NCI-H526 treated with DMSO at 0.1 percent for 48 hours (cell line): ENCODE data around the gene CCNQ.

Source experiments
- DNase-seq: peaks from one replicate; lab custom pipeline; 2025; lab: John Stamatoyannopoulos, UW

Gene CCNQ

DNA sequence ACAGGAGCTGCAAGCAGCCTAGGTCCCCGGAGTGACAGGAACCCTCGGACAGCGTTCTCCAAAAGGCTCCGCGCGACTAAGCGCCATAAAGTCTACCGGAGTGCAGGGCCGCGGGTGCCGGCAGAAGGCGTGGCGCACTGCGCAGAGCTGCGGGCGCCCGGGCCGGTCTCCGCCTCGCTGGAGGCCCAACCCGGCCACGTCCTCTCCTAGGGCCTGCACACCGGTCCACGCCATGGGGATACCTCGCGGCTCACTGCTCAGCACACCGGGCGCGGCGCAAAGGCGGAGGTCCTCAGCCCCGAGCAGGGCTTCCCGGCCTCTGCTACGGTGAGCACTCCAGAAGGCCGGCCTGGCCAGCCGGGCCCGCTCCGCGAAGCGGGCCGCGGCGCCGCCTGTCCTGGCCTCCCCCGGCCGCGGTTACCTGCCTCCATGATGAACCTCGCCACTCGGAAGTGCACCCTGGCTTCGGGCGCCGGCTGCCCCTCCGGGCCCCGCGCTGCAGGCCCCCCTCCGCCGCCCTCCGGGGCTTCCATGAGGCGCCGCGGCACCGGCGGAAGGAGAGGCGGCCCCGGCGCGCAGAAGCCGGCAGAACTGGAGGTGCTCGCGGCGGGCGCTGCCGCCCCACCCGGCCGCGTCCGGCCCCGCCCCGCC is at the start of gene CCNQ:
TSS of gene CCNQ (minus strand) at position 599 of the 651 bp plus-strand sequence. CDS start at position 533, 66 bp downstream.
- DNase-seq: no peak

DNA sequence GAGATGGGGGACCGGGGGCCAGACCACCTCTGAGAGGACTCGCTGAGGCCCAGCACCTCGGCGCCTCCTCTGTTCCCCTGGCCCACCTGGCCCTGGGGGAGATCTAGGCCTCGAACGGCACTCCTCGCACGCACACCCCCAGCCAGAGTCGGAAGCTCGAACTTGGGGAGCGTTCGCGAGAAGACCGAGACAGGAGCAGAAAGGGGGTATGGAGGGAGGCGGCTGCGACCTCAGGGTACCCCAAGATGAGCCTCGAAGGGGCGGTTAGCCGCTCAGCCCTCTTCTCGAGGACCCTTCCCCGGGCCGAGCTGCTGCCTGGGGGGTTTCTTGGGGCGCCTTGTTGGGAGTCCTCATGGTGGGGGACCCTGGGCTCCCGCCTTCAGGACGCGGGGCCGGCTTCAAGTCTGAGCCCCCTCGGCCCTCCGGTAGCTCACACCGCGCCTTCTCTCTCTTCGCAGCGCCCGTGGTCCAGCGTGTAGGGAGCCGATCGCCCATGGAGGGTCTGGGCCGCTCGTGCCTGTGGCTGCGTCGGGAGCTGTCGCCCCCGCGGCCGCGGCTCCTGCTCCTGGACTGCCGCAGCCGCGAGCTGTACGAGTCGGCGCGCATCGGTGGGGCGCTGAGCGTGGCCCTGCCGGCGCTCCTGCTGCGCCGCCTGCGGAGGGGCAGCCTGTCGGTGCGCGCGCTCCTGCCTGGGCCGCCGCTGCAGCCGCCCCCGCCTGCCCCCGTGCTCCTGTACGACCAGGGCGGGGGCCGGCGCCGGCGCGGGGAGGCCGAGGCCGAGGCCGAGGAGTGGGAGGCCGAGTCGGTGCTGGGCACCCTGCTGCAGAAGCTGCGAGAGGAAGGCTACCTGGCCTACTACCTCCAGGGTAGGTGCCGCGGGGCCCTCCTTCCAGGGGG is 48.8 kb upstream of the CCNQ start:
- no peak for DNase-seq

DNA sequence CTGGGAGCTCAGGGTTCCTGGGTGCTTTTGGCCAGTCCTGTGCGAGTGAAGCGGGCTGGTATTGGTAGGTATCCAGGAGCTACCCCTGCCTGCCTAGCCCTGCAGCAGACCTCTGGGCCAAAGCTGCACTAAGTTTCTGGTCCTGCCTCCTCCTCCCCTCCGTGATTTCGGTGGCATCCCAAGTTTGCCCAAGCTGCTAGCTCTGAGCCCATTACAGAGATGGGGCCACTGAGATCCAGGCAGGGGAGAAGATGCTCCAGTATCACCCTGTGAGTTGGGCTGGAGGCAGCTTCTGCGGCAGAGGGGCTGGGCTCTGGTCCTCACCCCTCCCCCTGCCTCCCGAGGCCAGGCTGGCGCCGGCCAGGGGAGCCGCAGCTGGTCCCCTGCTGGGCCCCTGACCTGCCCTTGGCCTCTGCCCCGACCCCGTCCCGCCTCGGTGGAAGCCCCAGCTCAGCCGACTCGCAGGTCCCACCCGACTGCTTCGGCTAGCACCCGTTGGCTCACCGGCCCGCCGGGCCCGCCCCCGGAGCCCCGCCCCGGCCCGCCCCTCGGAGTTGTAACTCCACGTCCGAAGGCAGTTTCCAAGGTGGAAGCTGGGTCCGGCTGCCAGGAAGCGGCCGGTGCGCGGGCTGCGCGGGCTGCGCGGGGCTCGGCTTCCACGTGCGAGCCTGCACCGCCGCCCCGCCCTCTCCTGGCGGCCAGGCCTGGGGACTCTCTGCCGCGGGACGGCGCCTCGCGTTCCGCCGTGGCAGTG is 47.9 kb upstream of the CCNQ start, which contains the start of gene DUSP9:
TSS of gene DUSP9 (plus strand) at position 584 of the 754 bp plus-strand sequence. CDS start 751 bp downstream, outside the sequence.
- DNase-seq: no peak

- no peak for DNase-seq
Observed at GRCh38 chrX:153645921-153646488, 47.1 kb upstream of the CCNQ start.

GRCh38 chrX:153645151-153645550 is 46.2 kb upstream of the CCNQ start:
- DNase-seq: no peak

DNA sequence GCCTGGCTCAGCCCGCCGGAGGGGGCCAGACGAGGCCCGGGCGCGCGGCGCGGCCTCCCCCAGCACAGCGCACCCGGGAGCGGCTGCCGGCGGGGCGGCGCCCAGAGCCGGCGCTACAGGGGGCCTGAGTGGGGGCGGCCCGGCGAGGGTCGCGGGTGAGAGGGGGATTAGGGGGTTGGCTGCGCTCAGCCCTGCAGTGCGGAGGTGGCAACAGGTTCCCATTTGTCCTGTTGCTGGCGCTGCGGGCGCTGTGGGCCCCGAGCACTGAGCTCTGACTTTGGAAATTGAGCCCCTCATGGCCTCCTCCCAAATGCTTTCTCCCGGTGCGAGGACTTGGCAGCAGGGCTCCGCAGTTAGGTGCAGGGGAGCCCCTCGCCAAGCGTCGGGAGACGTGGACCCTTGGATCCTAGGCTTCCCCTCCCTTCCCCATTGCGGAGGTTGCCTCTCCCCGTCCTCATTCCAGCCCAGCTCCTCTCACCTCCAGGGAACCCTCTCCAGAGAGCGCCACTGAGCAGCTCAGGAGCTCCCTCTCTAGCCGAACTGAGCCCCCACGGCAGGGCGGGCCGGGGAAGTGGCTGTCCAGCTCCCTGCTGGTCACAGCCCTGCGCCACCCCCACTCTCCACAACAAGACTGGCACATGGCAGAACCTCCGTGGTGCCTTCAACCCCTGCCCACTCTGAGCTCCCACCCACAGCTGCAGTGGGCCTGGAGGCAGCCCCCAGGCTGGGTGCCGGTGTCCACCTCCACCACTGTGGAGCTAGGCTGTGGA is 45.6 kb upstream of the CCNQ start:
- DNase-seq: no peak

DNA sequence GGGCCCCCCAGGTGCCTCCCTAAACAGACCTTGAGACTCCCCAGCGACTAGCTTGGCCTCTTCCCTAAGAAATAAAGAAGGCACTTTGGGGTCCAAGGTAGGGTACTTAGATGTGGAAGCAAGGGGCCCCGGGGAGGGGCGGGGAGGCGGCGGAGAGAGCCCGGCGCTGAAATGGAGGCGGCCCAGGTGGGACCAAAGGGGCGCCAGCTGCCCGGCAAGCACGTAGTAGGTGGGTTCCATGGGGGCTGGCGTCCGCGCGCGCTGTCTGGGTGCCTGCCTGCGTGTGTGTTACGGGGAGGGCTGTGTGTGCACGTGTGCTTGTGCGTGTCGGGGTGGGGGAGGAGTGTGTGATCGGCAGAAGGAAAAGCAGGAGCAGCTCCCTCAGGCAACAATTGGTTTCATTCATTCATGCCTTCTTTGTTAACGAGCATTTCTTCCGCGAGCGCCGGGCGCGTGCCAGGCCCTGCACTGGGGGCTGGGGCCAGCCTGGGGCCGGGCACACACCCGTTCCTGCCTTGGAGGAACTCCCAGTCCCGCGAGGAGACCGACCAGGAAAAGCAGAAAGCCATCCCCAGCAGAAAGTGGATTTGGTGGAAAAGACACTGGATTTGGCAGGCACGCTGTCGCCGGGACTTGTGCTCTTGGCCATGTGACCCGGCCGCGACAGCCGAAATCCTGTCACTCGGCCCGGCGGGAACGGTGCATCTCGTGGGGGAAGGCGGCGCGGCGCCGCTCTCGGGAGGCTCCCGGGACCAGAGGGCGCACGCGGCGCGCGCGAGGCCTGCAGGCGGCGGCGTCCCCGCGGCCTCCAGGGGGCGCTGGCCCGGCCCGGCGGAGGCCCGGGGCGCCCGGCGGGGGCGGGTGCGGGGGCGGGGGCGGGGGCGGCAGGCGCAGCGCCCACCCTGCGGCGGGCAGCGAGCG is 44.8 kb upstream of the CCNQ start:
- DNase-seq: peak; percentile 2

DNA sequence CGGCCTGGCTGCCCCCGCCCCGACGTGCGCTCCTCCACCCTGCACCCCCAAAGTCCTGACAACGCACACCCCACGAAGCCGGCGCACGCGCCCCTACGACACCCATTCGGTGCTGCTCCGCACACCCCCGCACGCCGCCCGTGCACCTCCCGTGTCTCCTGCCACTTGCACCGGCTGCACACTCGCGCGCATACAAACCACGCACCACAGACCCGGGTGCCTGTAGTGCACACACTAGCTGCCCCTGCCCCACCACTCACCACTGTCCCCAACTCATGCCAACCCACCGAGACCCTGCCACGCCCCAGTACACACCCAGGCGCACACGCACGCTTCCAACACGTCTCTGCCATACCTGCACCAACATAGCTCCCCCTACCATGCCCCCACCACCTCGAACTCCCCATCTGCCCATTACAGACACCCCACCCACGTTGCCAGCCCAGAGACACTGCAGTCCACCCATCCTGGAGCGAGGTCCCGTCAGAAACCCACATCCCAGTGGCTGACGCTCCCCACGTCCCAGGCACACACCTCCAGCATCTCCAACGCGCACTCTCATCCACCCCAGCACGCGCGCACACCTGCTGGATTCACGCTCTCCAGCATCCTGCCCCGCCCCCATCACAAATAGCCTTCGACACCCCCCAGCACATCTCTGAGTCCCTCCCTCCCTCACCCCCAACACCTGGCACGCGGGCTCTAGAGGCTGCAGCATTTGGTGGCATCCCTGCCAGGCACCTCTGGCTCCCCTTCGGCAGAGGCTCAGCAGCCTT is 43.9 kb upstream of the CCNQ start:
- no peak for DNase-seq

DNA sequence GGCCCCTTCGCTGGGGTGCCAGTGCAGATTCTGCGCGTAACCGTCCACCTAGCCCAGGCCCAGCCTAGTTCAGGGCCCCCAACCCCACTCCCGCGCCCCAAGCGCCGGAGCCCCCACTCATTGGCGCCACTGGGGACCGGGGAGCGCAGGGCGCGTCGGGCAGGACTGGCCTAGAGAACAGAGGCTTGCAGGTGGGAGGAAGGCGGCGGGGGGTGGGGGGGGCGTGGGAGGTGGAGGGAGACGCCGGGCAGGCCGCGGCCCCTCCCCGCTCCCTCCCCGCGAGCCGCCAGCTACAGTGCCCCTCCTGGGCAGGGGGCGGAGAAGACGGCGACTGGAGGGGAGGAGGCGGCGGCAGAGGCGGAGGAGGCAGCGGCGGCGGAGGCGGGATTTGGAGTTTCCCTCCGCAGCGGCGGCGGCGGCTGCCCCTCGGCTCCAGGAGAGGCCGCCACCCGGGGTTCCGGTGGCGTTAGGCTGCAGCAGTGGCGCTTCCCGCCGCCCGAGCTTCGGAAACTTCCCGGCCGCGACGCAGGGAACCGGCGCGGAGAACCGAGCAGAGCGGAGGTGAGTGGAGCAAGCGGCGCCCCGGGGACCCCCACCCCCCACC is 43.2 kb upstream of the CCNQ start:
- DNase-seq: no peak

GRCh38 chrX:153641627-153642026 is 42.7 kb upstream of the CCNQ start:
- no peak for DNase-seq

DNA sequence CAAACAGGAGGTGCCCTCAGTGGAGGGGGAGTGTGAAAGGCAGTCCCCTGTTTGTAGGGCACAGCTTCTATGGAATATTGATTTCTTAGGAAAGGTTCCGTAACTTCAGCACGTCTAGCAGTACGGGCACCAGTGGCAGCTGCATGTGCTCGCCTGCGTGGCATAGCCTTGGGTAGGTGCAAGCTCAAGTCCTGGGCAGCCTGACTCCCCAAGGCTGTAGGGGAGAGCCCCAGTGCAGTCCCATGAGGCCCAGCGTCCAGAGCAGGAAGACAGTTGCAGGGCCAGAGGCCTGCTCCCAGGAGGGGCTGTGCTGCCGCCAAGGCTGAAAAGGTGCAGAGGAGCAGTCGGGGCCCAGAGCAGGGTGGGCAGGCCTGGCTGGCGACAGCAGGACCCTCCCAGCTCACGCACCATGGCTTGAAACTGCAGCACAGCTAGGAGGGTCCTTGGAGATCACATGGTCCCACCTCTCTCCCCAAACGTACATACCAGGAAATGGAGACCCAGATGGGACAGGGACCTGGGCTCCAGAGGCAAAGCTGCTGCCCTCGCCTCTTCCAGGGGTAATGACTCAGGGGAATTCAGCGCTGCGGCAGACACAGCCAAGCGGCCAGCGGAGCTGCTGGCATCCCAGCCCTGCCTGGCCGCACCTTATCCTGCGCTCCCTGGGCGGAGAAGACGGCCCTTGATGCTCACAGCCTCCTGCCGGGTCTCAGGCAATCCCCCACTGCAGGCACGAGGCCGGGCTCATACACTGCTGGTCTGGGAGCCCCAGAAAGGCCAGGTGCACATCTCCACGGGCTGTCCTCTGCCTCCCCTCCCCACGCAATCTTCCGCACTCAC is 42.0 kb upstream of the CCNQ start:
- no peak for DNase-seq

GRCh38 chrX:153640045-153640686 is 41.2 kb upstream of the CCNQ start:
- DNase-seq: no peak

GRCh38 chrX:153639177-153640044 is 40.5 kb upstream of the CCNQ start:
- DNase-seq: no peak

- no peak for DNase-seq
Observed at GRCh38 chrX:153638436-153639176, 39.7 kb upstream of the CCNQ start.

GRCh38 chrX:153638041-153638371 is 39.1 kb upstream of the CCNQ start:
- DNase-seq: no peak
